OCI-LY1 (cell line): ENCODE data around the gene F5.

ENCODE experiments used
- CTCF ChIP-seq: fragments of 200-600 bp; sonication (generic), shearing (Covaris generic); IDR thresholded peaks from 2 replicates; pipeline ENCODE4 v1.5.1; 2017; ENCODE audit warnings: mild to moderate bottlenecking, antibody characterized with exemption, low read length, moderate library complexity, mixed read lengths
- EZH2 ChIP-seq: fragments of 200-600 bp; sonication (generic), shearing (Covaris generic); IDR thresholded peaks from 2 replicates; pipeline ENCODE4 v1.8.0; 2017; ENCODE audit warnings: borderline replicate concordance, mixed run types, mild to moderate bottlenecking, antibody characterized with exemption, low read length, moderate library complexity, mixed read lengths

- TF ChIP-seq CTCF = no peak
- no peak for TF ChIP-seq EZH2
Observed at GRCh38 chr1:169538998-169539871, 47.0 kb downstream of the F5 start.
